Tibial artery (tissue), 4 donors: ENCODE data around the gene CCNY.
"Not testable (repeated sequence)": the region's sequence is repeated elsewhere in the genome, so short reads cannot be mapped to it uniquely, and the experiment has no call there.

Experiments
- DNase-seq, 2 donors: peaks; one replicate each; pipeline ENCODE4 v3.0.0-alpha.2; 2019
- H3K27ac ChIP-seq, 2 donors: fragments of 200-600 bp; sonication (generic) in 1 of 2; 1 replicate in 1 of 2; 2 replicates in 1 of 2; pipeline ENCODE4 v1.5.1; 2018 to 2019; ENCODE audit warnings: mild to moderate bottlenecking in 1 of 2
- H3K27me3 ChIP-seq, 2 donors: fragments of 200-600 bp; sonication (generic) in 1 of 2; one replicate each; pipeline versions ENCODE4 v1.5.1 to v1.6.0; 2016 to 2019
- H3K36me3 ChIP-seq, 3 donors: fragments of 200-600 bp; sonication (generic) in 2 of 3; one replicate each; pipeline ENCODE4 v1.5.1; 2016 to 2019; ENCODE audit warnings: mild to moderate bottlenecking in 2 of 3
- H3K4me1 ChIP-seq, 4 donors: fragments of 200-600 bp; sonication (generic) in 2 of 4; 1 replicate in 3 of 4; 2 replicates in 1 of 4; pipeline ENCODE4 v1.5.1; 2016 to 2019
- H3K4me3 ChIP-seq, 2 donors: fragments of 200-600 bp; sonication (generic) in 1 of 2; 1 replicate in 1 of 2; 2 replicates in 1 of 2; pipeline ENCODE4 v1.5.1; 2018 to 2019; ENCODE audit warnings: mild to moderate bottlenecking in 2 of 2
- H3K9me3 ChIP-seq, 3 donors: fragments of 200-600 bp; sonication (generic) in 1 of 3; one replicate each; pipeline ENCODE4 v1.5.1; 2016 to 2019
- intact Hi-C: fragments of 100-400 bp; cut with DNase I; formaldehyde crosslinking; loops from one replicate; pipeline ENCODE4 v1.15.0; 2023; ENCODE audit warnings: low total_unique reads
- TF ChIP-seq, protein P1 (sequence below), 2 experiments: fragments of 200-600 bp in 1 of 2; fragments of 450-650 bp in 1 of 2; IDR thresholded peaks; one replicate each; pipeline ENCODE4 v1.5.1; 2017 to 2019; ENCODE audit warnings: antibody characterized with exemption in 2 of 2, mild to moderate bottlenecking in 1 of 2, moderate library complexity in 1 of 2

CCNY gene

DNA sequence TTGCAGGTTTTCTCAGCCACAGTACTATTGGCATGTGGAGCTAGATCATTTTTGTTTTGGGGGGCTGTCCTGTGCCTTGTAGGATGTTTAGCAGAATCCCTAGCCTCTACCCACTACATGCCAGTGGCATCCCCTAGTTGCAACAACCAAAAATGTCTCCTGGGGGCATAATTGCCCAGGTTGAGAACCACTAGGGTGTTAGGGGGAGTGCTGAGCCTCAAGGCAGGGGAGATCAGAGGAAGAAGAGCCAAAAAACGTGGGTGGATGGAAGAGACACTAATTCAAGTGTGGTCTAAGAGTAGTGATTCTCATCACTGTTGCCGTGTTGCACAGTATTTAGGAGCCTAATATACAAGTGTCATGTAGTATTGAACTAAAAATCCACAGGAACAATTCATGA lies 31.7 kb upstream of the CCNY start:
- TF ChIP-seq, protein P1, sequence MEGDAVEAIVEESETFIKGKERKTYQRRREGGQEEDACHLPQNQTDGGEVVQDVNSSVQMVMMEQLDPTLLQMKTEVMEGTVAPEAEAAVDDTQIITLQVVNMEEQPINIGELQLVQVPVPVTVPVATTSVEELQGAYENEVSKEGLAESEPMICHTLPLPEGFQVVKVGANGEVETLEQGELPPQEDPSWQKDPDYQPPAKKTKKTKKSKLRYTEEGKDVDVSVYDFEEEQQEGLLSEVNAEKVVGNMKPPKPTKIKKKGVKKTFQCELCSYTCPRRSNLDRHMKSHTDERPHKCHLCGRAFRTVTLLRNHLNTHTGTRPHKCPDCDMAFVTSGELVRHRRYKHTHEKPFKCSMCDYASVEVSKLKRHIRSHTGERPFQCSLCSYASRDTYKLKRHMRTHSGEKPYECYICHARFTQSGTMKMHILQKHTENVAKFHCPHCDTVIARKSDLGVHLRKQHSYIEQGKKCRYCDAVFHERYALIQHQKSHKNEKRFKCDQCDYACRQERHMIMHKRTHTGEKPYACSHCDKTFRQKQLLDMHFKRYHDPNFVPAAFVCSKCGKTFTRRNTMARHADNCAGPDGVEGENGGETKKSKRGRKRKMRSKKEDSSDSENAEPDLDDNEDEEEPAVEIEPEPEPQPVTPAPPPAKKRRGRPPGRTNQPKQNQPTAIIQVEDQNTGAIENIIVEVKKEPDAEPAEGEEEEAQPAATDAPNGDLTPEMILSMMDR (IDR thresholded peaks at IDR 0.05), result no peak
- DNase-seq, result no peak
- intact Hi-C loops, result no loop called here
- no peak overlapping the region for H3K27ac ChIP-seq
- H3K36me3 ChIP-seq, result no peaks in the 10 kb centered on the region
- no peaks in the 10 kb centered on the region for H3K4me1 ChIP-seq
- H3K27me3 ChIP-seq, result peaks cover 0 to 13% of the 10 kb centered on the region in 2 donors
- no peaks in the 10 kb centered on the region for H3K9me3 ChIP-seq
- H3K4me3 ChIP-seq, result no peak overlapping the region

DNA sequence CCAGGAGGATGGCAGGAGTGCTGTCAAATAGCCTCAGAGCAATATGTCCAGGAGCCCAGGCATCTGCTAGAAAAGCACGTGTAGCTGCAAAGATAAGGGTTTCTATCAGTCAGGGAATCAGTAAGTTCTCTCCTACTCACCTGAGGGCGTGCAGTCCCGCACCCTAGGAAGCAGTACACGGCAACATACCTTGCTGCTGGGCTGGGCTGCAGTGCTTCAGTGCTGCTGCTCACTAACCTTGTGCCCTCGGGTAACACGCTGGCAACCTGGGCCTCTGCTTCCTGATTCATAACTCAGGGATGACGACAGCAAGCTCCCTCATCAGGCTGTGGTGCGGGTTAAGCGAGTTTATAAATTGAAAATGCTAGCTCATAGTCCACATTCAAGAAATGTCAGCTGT lies 29.5 kb upstream of the CCNY start:
- Histone ChIP-seq H3K27ac (no peak overlapping the region), H3K27me3 (peaks cover 0 to 13% of the 10 kb centered on the region in 2 donors), H3K9me3 (no peaks in the 10 kb centered on the region), H3K4me1 (no peaks in the 10 kb centered on the region), H3K4me3 (no peak overlapping the region), H3K36me3 (no peaks in the 10 kb centered on the region)
- TF ChIP-seq, protein P1 (IDR thresholded peaks at IDR 0.05), result no peak
- no peak for DNase-seq
- intact Hi-C loops, result no loop called here

DNA sequence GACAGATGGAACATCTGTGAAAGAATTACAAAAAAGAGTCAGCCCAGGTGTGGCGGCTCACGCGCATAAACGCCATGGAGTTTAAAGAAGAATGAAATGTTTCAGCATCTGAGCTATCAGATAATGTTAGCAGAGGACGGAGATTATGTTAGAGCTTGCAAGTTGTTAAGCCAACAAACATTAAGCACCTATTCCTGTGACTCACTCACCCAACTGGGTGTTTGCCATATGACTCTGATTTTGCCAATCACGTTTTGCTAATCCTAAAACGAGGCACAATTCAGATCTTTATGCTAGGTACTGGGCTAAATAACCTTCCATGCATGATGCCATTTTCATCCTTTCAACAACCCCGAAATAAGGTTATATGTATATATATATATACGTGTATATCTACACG lies 29.0 kb upstream of the CCNY start:
- no peaks in the 10 kb centered on the region for H3K4me1 ChIP-seq
- TF ChIP-seq, protein P1 (IDR thresholded peaks at IDR 0.05), result no peak
- H3K27me3 ChIP-seq, result peaks cover 0 to 13% of the 10 kb centered on the region in 2 donors
- DNase-seq, result no peak
- intact Hi-C loops, result no loop called here
- H3K9me3 ChIP-seq, result no peaks in the 10 kb centered on the region
- no peak overlapping the region for H3K4me3 ChIP-seq
- no peaks in the 10 kb centered on the region for H3K36me3 ChIP-seq
- H3K27ac ChIP-seq, result no peak overlapping the region

DNA sequence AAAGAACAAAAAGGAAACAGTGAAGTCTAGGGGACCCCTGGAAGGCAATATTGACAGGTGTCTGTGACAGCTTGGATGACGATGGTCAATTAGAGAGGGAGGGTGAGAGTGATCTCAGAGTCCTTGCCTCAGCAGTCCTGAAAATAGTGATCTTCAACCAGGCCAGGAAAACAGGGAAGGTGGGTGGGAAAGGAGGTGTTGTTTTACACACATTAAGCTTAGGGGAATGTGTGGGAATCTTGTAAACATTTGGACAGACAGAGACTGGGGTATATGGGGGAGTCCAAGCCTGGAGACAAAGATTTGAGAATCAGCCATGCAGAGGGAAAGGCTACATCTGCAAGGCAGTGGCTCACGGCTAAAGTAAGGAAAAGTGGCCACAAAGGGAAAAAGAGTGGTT lies 27.5 kb upstream of the CCNY start:
- no peak overlapping the region for H3K4me3 ChIP-seq
- TF ChIP-seq, protein P1 (IDR thresholded peaks at IDR 0.05), result no peak

DNA sequence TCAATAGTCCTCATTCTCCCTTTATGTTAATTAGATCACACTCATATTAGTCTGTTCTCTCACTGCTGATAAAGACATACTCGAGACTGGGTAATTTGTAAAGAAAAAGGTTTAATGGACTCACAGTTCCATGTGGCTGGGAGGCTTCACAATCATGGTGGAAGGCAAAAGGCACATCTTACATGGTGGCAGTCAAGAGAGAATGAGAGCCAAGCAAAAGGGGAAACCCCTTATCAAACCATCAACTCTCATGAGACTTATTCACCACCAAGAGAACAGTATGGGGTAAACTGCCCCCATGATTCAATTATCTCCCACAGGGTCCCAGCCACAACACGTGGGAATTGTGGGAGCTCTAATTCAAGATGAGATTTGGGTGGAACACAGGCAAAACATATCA lies 22.2 kb upstream of the CCNY start:
- H3K4me3 ChIP-seq, H3K4me1 ChIP-seq, intact Hi-C loops, H3K9me3 ChIP-seq, H3K27me3 ChIP-seq, H3K27ac ChIP-seq, DNase-seq: not testable (repeated sequence)
- peaks cover 12 to 29% (median 15%) of the 10 kb centered on the region in 3 donors for H3K36me3 ChIP-seq

More for the DNA sequence above, 27.5 kb upstream of the CCNY start:
- intact Hi-C loops, result no loop called here
- Histone ChIP-seq H3K36me3 (no peaks in the 10 kb centered on the region), H3K27me3 (peaks cover 0 to 13% of the 10 kb centered on the region in 2 donors), H3K27ac (no peak overlapping the region), H3K4me1 (no peaks in the 10 kb centered on the region), H3K9me3 (no peaks in the 10 kb centered on the region)
- DNase-seq, result no peak

DNA sequence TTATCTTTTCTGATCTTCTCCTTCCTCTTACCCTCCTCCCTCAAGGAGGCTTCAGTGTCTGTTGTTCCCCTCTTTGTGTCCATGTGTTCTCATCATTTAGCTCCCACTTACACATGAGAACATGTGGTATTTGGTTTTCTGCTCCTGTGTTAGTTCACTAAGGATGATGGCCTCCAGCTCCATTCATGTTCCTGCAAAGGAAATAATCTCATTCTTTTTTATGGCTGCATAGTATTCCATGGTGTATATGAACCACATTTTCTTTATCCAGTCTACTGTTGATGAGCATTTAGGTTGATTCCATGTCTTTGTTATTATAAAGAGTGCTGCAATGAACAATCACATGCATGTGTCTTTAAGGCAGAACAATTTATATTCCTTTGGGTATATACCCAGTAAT lies 21.1 kb upstream of the CCNY start:
- H3K4me1 ChIP-seq, intact Hi-C loops, H3K27me3 ChIP-seq, DNase-seq, H3K27ac ChIP-seq, H3K9me3 ChIP-seq, H3K4me3 ChIP-seq: not testable (repeated sequence)
- peaks cover 12 to 29% (median 15%) of the 10 kb centered on the region in 3 donors for H3K36me3 ChIP-seq
